Stimulated activated CD8-positive, alpha-beta memory T cell treated with anti-CD3 and anti-CD28 coated beads, Interleukin-7, amount 100 ng/mL, for 24 hours (primary cell): ENCODE measurements around the gene ADGRB2.

Source experiments
- DNase-seq: peaks from one replicate; pipeline ENCODE4 v3.0.0-alpha.2; 2020; ENCODE audit warnings: low read depth

Gene ADGRB2

GRCh38 chr1:31702836-31703404 lies 61.2 kb downstream of the ADGRB2 start:
- no peak for DNase-seq

GRCh38 chr1:31701091-31701736 lies 62.9 kb downstream of the ADGRB2 start:
- DNase-seq = no peak

- no peak for DNase-seq
Measured at GRCh38 chr1:31700468-31701090, 63.6 kb downstream of the ADGRB2 start.

GRCh38 chr1:31699341-31699891 lies 64.7 kb downstream of the ADGRB2 start:
- no peak for DNase-seq

GRCh38 chr1:31697369-31697984 lies 66.7 kb downstream of the ADGRB2 start:
- DNase-seq = no peak

- no peak for DNase-seq
Measured at GRCh38 chr1:31696242-31696641, 67.9 kb downstream of the ADGRB2 start.

GRCh38 chr1:31695327-31695726 lies 68.8 kb downstream of the ADGRB2 start:
- DNase-seq = no peak

- no peak for DNase-seq
Measured at GRCh38 chr1:31694964-31695313, 69.2 kb downstream of the ADGRB2 start.

GRCh38 chr1:31694069-31694963 lies 69.8 kb downstream of the ADGRB2 start:
- no peak for DNase-seq

- DNase-seq = no peak
Measured at GRCh38 chr1:31693231-31693630, 70.9 kb downstream of the ADGRB2 start.

- no peak for DNase-seq
Measured at GRCh38 chr1:31691951-31692350, 72.2 kb downstream of the ADGRB2 start.

GRCh38 chr1:31691446-31691845 lies 72.7 kb downstream of the ADGRB2 start:
- DNase-seq = no peak

- DNase-seq = no peak
Measured at GRCh38 chr1:31690921-31691320, 73.2 kb downstream of the ADGRB2 start.

- DNase-seq = no peak
Measured at GRCh38 chr1:31689854-31690253, 74.3 kb downstream of the ADGRB2 start.

- DNase-seq = no peak
Measured at GRCh38 chr1:31689379-31689778, 74.8 kb downstream of the ADGRB2 start.

GRCh38 chr1:31688233-31688918 lies 75.8 kb downstream of the ADGRB2 start:
- no peak for DNase-seq

- DNase-seq = no peak
Measured at GRCh38 chr1:31687601-31688000, 76.5 kb downstream of the ADGRB2 start.

GRCh38 chr1:31685795-31686194 lies 78.3 kb downstream of the ADGRB2 start:
- DNase-seq = no peak

- no peak for DNase-seq
Measured at GRCh38 chr1:31683997-31684396, 80.1 kb downstream of the ADGRB2 start.

GRCh38 chr1:31681415-31681814 lies 82.7 kb downstream of the ADGRB2 start:
- DNase-seq = no peak

GRCh38 chr1:31679676-31680230 lies 84.4 kb downstream of the ADGRB2 start:
- DNase-seq = no peak
